Activated CD4-positive, CD25-positive, alpha-beta regulatory T cell treated with anti-CD3 and anti-CD28 coated beads, Interleukin-2, amount 50 U/mL, for 24 hours (primary cell): ENCODE data around the gene NOL12.
"Not testable (repeated sequence)": the region's sequence is repeated elsewhere in the genome, so short reads cannot be mapped to it uniquely, and the experiment has no call there.

Experiments used
- ATAC-seq, 2 donors: fragments of 150-1000 bp; cut with Tn5 transposase; one replicate each; pipeline ENCODE4 v1.10.0; 2021; ENCODE audit warnings: mild to moderate bottlenecking in 1 of 2, moderate library complexity in 1 of 2

The NOL12 gene

GRCh38 chr22:37680191-37680851 is 5.8 kb upstream of the NOL12 start:
- ATAC-seq = no peak

GRCh38 chr22:37681001-37681424 is 5.1 kb upstream of the NOL12 start:
- no peak for ATAC-seq

- ATAC-seq = peak; percentile 37 to 39
Measured at GRCh38 chr22:37681556-37682049, 4.5 kb upstream of the NOL12 start.

- no peak for ATAC-seq
Measured at GRCh38 chr22:37684803-37685615, 1.1 kb upstream of the NOL12 start.

GRCh38 chr22:37690407-37690806 is 4.3 kb downstream of the NOL12 start:
- no peak for ATAC-seq

GRCh38 chr22:37690901-37691504 is 4.9 kb downstream of the NOL12 start:
- ATAC-seq = no peak

GRCh38 chr22:37692627-37693285 is 6.6 kb downstream of the NOL12 start:
- no peak for ATAC-seq

- not testable (repeated sequence) for ATAC-seq
Measured at GRCh38 chr22:37694131-37694530, 8.0 kb downstream of the NOL12 start.

- not testable (repeated sequence) for ATAC-seq
Measured at GRCh38 chr22:37696260-37696656, 10.1 kb downstream of the NOL12 start.

GRCh38 chr22:37696657-37697537 is 10.8 kb downstream of the NOL12 start, which contains the start of gene TRIOBP:
TSS of gene TRIOBP (plus strand) at chr22:37697048. CDS start at chr22:37701366, 4,318 bp downstream.
- peak; percentile 99 for ATAC-seq

- no peak for ATAC-seq
Measured at GRCh38 chr22:37697538-37697835, 11.3 kb downstream of the NOL12 start.

GRCh38 chr22:37701141-37701786 is 15.1 kb downstream of the NOL12 start:
- no peak for ATAC-seq

- no peak for ATAC-seq
Measured at GRCh38 chr22:37703906-37704305, 17.8 kb downstream of the NOL12 start.

GRCh38 chr22:37704645-37705044 is 18.5 kb downstream of the NOL12 start:
- no peak for ATAC-seq

- no peak for ATAC-seq
Measured at GRCh38 chr22:37705205-37705604, 19.1 kb downstream of the NOL12 start.

- ATAC-seq = no peak
Measured at GRCh38 chr22:37708580-37709444, 22.7 kb downstream of the NOL12 start.

- no peak for ATAC-seq
Measured at GRCh38 chr22:37709445-37709765, 23.3 kb downstream of the NOL12 start.

GRCh38 chr22:37710675-37711074 is 24.5 kb downstream of the NOL12 start:
- no peak for ATAC-seq

- ATAC-seq = no peak
Measured at GRCh38 chr22:37711490-37711889, 25.3 kb downstream of the NOL12 start.

- no peak for ATAC-seq
Measured at GRCh38 chr22:37713761-37714160, 27.6 kb downstream of the NOL12 start.

- no peak for ATAC-seq
Measured at GRCh38 chr22:37714634-37715033, 28.5 kb downstream of the NOL12 start.
